ENCODE data around the gene ID2. TPM values are rescaled to one million over a fixed set of nuclear protein-coding genes. Genes with fewer than 3 reads are reported as not detected.

Gene ID2
- total RNA-seq, 1 experiment from 2014 or later: 112 TPM

GRCh38 chr2:8676191-8676920, 5.5 kb upstream of the ID2 start:
- no peaks in the 10 kb centered on the region for H3K27me3 ChIP-seq (ENCODE audit: insufficient read depth, low read length)
- H3K4me2 ChIP-seq (ENCODE audit: low read length): no peak overlapping the region
- no peak for TF ChIP-seq ZBTB33 (IDR thresholded peaks at IDR 0.05; ENCODE audit: extremely low read depth, insufficient replicate concordance, low read length)
- no peak for TF ChIP-seq CBX3 (IDR thresholded peaks at IDR 0.05; ENCODE audit: low read depth)
- TF ChIP-seq ZFX (IDR thresholded peaks at IDR 0.05): no peak
- no peak for TF ChIP-seq CEBPB (IDR thresholded peaks at IDR 0.05; ENCODE audit: low read depth)
- TF ChIP-seq, protein P1, sequence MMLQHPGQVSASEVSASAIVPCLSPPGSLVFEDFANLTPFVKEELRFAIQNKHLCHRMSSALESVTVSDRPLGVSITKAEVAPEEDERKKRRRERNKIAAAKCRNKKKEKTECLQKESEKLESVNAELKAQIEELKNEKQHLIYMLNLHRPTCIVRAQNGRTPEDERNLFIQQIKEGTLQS (IDR thresholded peaks at IDR 0.05): no peak
- no peak for TF ChIP-seq TCF7L2 (IDR thresholded peaks at IDR 0.05; ENCODE audit: borderline replicate concordance, extremely low read depth, insufficient read depth, insufficient read length)
- no peak for TF ChIP-seq REST (IDR thresholded peaks at IDR 0.05; ENCODE audit: low read depth)
- TF ChIP-seq RAD21 (IDR thresholded peaks at IDR 0.05; ENCODE audit: low read depth): no peak
- TF ChIP-seq FOSL1 (IDR thresholded peaks at IDR 0.05; ENCODE audit: low read depth): no peak
- TF ChIP-seq EZH2 (IDR thresholded peaks at IDR 0.05): no peak
- TF ChIP-seq POLR2A (IDR thresholded peaks at IDR 0.05; ENCODE audit: borderline replicate concordance, extremely low read depth, insufficient read depth, insufficient read length): no peak
- no peak for TF ChIP-seq EGR1 (IDR thresholded peaks at IDR 0.05; ENCODE audit: low read depth)
- ATAC-seq (no peak), DNase-seq (ENCODE audit: low read depth, low spot score) (no peak)
- no peaks in the 10 kb centered on the region for H3K79me2 ChIP-seq (ENCODE audit: insufficient read depth, low read length)
- H2AFZ ChIP-seq (ENCODE audit: low read depth, low read length, poor library complexity, severe bottlenecking): no peak overlapping the region
- intact Hi-C loops (cut with micrococcal nuclease): no loop called here
- POLR2A ChIA-PET: no interaction called here
- peaks cover 17 to 39% of the 10 kb centered on the region in 2 experiments for H3K4me1 ChIP-seq (ENCODE audit: control insufficient read depth in 1 of 2, insufficient read depth in 2 of 2, low read length in 2 of 2)
- no TSS peak for BruUV-seq (replicated peaks)
- RAD21 ChIA-PET (ENCODE audit: low non-redundant PET in 1 of 2, low total read pairs in 2 of 2, uncharacterized antibody in 2 of 2, unreplicated experiment in 2 of 2): no interaction called here
- CTCF ChIA-PET: no interaction called here
- no peak overlapping the region for H3K9ac ChIP-seq (ENCODE audit: low read length)
- no peaks in the 10 kb centered on the region for H4K20me1 ChIP-seq (ENCODE audit: insufficient read depth)
- peak overlapping the region; percentile 97; the same call in 1 of the 2 replicates for H3K27ac ChIP-seq (ENCODE audit: low read depth, low read length)
- H3K9me2 ChIP-seq (ENCODE audit: insufficient read depth): no peaks in the 10 kb centered on the region
- no peaks in the 10 kb centered on the region for H3K9me3 ChIP-seq (ENCODE audit: control insufficient read depth in 1 of 2, insufficient read depth in 1 of 2, low read depth in 1 of 2, low read length in 2 of 2)
- H3K4me3 ChIP-seq (replicated peaks in 1 of 2; ENCODE audit: low read depth in 1 of 2, low read length in 2 of 2): no peak overlapping the region
- no peaks in the 10 kb centered on the region for H3K36me3 ChIP-seq (ENCODE audit: control insufficient read depth in 1 of 2, insufficient read depth in 2 of 2, low read length in 2 of 2)
